GM12865 (cell line): ENCODE measurements around the gene ZNF768.
"Not testable (repeated sequence)": the region's sequence is repeated elsewhere in the genome, so short reads cannot be mapped to it uniquely, and the experiment has no call there.

Experiments used
- DNase-seq: peaks from one replicate; pipeline ENCODE4 v3.0.0; 2010; ENCODE audit warnings: low read depth
- H3K4me3 ChIP-seq: 2 replicates; pipeline ENCODE4 v1.5.1; 2011; ENCODE audit warnings: mild to moderate bottlenecking, low read depth, low read length, control low read depth
- TF ChIP-seq, protein P1 (sequence below): IDR thresholded peaks from 2 replicates; pipeline ENCODE4 v1.5.1; 2011; ENCODE audit warnings: low read length, control low read depth, low read depth, inconsistent platforms; ENCODE audit not compliant: insufficient read depth; ENCODE audit errors: missing control alignments

ZNF768 gene

DNA sequence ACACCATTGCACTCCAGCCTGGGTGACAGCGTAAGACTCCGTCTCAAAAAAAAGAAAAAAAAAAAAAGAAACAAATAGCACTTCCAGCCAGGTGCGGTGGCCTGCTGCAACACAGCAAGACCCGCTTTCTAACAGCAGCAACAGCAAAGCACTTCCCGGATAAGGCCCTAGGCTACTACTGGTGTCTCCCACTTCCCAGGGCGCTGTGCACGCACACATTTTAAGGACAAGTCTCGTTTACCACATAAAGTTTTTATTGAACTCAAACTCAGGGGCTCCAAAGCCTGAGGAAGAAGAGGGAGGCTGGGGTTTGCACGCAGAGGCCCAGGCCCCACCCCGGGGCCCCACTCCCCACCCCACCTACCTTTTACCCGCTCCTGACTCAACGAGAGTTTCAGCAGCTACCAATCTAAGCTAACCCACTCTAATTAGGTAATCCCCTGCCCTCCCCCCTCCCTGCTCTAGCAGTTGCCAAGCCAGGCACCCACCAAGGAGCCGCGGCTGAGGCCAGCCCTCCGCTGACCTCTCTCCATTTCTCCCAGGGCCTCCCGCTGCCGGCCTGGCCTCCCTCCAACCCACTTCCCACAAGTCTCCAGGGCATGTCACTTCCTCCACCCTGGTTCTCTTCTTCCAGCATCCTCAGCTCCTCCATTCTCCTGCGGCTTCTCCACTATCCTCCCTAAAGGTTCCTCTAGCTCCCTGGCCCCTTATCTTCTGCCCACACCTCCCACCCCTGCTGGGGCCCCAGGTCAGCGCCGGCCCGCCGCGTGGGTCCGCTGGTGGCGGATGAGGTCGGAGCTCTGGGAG is 2.4 kb downstream of the ZNF768 start:
- no peak overlapping the region for H3K4me3 ChIP-seq
- TF ChIP-seq, protein P1, sequence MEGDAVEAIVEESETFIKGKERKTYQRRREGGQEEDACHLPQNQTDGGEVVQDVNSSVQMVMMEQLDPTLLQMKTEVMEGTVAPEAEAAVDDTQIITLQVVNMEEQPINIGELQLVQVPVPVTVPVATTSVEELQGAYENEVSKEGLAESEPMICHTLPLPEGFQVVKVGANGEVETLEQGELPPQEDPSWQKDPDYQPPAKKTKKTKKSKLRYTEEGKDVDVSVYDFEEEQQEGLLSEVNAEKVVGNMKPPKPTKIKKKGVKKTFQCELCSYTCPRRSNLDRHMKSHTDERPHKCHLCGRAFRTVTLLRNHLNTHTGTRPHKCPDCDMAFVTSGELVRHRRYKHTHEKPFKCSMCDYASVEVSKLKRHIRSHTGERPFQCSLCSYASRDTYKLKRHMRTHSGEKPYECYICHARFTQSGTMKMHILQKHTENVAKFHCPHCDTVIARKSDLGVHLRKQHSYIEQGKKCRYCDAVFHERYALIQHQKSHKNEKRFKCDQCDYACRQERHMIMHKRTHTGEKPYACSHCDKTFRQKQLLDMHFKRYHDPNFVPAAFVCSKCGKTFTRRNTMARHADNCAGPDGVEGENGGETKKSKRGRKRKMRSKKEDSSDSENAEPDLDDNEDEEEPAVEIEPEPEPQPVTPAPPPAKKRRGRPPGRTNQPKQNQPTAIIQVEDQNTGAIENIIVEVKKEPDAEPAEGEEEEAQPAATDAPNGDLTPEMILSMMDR, result no peak
- DNase-seq, result no peak

DNA sequence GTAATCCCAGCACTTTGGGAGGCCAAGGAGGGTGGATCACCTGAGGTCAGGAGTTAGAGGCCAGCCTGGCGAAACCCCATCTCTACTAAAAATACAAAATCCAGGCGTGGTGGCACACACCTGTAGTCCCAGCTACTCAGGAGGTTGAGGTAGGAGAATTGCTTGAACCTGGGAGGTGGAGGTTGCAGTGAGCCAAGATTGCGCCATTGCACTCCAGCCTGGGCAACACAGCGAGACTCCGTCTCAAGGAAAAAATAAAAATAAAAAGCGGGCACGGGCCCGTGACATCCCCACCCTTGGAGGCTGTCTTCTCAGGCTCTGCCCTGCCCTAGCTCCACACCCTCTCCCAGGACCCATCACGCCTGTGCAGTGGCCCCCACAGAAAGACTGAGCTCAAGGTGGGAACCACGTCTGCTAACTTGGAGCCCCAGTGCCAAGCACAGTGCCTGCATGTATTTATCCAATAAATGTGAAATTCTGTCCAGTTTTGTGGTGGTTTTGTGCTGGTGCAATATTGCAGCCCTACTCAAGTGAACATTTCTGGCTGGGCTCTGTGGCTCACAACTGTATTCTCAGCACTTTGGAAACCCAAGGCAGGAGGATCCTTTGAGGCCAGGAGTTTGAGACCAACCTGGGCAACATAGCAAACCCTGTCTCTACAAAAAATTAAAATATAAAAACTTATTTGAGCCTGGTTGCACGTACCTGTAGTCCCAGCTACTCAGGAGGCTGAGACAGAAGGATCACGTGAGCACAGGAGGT is 3.5 kb downstream of the ZNF768 start:
- DNase-seq, H3K4me3 ChIP-seq: not testable (repeated sequence)

DNA sequence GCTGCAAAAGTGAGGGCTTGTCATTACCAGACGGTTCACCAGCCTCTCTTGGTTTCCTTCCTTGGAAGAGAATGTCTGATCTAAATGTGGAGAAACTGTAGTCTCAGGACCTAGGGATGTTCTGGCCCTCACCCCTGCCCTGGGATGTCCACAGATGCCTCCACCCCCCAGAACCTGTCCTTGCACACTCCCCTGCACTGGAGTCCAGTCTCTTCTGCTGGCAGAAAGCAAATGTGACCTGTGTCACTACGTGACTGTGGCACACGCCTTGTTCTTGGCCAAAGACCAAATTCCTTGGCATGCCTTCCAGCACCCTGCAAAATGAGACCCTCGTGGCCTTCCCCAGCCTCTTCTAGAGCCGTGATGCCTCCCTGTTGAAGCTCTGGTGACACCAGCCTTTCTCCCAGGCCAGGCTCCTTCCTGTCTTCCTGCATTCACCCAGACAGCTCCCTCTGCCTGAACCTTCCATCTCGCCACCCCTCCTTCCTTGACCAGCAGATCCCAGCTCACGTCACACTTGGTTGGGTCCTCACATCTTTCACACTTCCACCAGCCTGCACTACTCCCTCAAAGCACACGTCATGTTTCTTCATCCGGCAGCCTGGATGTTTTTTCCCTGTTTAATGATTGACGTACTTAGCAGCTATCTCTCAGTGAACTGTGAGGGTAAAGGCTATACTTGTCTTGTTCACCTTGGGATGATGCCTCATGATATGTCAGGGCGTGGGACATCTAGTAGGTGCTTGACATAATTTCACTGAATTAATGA is 4.3 kb downstream of the ZNF768 start:
- TF ChIP-seq, protein P1, result no peak
- H3K4me3 ChIP-seq, result no peak overlapping the region
- no peak for DNase-seq

GRCh38 chr16:30521476-30521872 is 4.9 kb downstream of the ZNF768 start:
- TF ChIP-seq, protein P1, result no peak
- DNase-seq, result no peak
- H3K4me3 ChIP-seq, result no peak overlapping the region

- no peak for DNase-seq
Observed at GRCh38 chr16:30519120-30520049, 7.0 kb downstream of the ZNF768 start.

GRCh38 chr16:30518552-30518951 is 7.8 kb downstream of the ZNF768 start:
- TF ChIP-seq, protein P1, result no peak
- H3K4me3 ChIP-seq, result no peak overlapping the region
- DNase-seq, result no peak

More at GRCh38 chr16:30519120-30520049, 7.0 kb downstream of the ZNF768 start:
- TF ChIP-seq, protein P1, result no peak
- H3K4me3 ChIP-seq, result no peak overlapping the region
